Stimulated activated CD4-positive, alpha-beta T cell treated with anti-CD3 and anti-CD28 coated beads, Interleukin-2, amount 100 ng/mL, for 48 hours (primary cell): ENCODE results near the gene LRRK1.

Experiments
- DNase-seq, 2 donors: peaks; one replicate each; pipeline ENCODE4 v3.0.0-alpha.2; 2020

Gene LRRK1

DNA sequence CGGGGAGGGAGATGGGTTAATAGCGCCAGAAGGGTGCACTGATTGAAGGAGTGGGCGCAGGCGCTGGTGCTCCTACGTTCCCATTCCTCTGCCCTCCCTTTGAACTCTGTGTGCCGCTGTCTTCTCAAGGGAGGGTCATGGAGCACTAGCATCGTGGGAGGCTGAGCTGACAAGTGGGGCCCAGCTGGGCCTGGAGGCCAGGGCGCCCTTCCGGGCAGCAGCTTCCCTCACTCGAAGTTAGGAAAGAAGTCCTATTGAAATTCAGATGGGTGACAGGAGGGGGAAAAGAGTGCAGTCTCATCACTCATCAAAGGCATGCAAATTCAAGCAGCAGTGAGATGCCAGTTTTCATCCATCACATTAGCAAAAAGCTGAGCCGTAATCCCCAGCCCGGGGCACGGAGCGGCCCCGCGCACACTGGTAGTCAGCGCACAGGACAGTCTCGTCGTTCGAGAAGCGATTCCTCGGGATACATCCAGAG, 128.2 kb downstream of the LRRK1 start:
- no peak for DNase-seq

DNA sequence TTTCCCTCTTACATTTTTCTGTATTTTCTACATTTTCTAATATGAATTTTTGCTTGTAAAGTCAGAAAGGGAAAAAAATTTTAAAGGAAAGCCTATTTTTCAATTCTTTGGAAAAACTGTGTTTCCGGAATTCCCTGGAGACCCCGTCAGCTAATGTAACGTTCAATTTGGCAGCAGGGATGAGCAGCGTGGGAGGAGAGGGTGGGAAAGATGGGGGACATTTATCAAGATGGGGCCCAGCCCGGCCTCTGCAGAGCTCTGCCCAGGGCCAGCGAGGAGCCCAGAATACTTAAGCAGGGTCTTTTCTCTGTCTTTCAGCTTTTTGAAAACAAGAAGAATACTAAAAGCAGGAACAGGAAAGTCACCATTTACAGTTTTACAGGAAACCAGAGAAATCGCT, 129.0 kb downstream of the LRRK1 start:
- no peak for DNase-seq

DNA sequence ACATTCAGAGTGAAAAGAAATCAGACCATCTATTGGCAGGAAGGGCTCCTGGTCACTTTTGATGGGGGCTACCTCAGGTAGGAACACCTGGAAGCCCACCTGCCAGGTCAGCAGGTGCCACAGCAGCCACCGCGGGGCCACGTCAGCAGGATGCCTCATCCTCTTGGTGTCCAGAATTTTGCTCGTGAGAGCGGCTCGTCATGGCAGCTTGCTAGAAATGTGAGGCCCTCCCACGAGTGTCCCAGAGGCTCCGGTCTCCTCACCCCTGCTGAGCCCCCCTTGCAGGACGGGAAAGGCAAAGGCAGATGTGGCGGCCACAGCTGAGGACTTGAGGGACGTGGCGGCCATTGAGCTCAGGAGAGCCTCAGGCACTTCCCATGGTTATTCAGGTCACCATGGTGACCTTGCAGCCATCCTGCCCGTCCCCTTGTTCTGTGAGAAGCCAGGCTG, 129.4 kb downstream of the LRRK1 start:
- DNase-seq: no peak

DNA sequence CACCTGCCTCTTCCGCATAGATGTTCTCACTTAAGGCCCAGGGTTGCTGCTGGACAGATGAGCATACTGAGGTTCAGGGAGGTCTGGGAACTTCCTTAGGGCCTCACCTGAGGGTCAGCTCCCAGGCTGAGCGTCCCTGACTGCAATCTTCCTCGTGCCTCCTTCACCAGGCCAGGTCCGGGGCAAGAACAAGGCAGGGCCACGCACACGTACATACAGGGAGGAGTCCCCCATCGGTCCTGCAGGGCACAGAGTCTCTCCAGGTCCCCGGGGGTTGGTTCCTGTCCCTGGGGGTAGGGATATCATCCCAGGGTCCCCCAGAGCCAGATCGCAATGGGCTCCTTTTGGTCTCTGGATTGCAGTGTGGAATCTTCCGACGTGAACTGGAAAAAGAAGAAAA, 130.1 kb downstream of the LRRK1 start:
- no peak for DNase-seq

DNA sequence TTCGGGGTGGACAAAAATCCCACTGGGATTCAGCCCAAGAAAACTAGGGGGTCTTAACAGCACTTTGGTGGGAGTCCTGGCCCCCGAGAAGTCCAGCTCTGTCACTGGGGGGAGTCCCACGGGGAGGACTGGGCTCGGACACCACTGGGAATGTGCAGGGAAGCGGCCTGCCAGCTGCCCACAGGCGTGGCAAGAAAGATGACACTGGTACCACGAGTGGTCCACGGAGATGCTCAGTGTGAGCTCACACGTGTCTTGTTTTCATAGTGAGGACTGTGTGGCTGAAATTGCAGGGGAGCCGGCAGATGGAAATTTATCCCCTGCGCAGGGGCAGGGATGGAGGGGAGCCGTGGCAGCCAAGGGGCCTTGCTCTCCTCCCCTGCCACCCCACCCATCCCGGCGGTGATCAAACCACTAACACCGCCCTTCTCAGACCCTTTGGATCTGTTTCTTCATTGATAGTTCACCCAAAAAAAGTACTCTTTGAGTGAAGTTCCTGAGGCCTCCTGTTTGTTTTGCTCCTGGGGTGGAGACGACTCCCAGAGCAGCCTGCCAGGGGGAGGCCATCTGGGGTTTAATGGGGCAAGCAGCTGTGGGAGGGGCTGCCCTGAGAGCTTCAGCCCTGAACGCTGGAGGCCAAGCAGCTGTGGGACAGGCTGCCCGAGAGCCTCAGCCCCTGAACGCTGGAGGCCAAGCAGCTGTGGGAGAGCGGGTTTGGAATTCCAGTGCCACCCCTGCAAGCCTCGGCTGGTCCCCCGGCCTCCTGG, 130.9 kb downstream of the LRRK1 start:
- DNase-seq: no peak

DNA sequence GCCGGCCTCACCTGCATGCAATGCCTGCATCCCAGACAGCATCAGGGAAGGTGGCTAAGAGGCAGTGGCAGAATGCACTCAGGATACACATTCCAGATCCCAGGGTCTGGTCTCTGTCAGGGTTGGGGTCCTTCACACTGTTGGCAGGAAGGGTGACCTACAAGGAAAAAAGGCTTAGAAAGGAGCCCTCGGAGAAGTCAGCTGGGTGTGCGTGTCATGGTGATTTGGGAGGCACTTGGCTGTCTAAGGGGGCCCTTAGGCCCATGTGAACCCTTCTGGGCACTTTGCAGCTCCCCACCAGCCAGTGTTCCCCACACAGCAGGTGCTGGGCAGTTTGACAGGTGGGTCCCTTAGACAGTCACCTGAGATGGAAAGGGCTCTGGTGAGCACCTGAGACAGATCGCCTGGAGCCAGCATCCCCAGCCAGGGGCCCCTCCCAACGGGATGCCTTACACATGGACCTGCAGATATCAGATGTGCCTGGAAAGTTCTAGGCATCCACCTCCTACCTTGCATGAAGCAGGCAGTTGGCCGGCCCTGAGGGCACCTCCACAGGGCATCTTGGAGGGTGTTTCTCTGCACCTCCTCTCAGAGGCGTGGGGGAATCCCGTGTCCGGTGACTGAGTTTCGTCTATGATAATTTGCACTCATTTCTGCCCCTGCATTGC, 131.6 kb downstream of the LRRK1 start:
- DNase-seq: no peak

DNA sequence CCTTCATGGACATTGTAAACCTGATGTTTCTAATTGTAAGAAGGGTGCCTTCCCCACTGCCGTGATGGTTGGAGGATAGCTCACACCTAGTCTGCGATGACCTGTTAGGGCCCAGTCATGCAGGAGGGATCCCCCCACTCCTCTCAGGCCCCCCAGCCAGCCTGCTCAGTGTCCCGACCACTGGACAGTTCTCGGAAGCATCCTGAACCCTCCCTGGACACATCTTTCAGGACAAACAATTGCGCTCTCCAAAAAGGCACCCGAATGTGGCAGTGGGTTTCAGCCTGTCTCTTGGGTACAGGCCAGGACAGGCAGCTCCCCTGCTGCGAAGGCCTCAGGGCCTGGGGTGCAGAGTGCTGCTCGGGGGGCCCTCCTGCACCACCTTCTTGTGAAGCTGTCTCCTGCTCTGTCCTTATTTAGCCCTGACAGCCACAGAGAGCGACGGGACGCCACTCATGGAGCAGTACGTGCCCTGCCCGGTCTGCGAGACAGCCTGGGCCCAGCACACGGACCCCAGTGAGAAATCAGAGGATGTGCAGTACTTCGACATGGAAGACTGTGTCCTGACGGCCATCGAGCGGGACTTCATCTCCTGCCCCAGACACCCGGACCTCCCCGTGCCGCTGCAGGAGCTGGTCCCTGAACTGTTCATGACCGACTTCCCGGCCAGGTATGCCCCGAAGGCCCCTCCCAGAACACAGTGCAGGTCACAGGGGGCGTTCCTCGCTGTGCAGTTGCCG, 132.3 kb downstream of the LRRK1 start:
- no peak for DNase-seq

DNA sequence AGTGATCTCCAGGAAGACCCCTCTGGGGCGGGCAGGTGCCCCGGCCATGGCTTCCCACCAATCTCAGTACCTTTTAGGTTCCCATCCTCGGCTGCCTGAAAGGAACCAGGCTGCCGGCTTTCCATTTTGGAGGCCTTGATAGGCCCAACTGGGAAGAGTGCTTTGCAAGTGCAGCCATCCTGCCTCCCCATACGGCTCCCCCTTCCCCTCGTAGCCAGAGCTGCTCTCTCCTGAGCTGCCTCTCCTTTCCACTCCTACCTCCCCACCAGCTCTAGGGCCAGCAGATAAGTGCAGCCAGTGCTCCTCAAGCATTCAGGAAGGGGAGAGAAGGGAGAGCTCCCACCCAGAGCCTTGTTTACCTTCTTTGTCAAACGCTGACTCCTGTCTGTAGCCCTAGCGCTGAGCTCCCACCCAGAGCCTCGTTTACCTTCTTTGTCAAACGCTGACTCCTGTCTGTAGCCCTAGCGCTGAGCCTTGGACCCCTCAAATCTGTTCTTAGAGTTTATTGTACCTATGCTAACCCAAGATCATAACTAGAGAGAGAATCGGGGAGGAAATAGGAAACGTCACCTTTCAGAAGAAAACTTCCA, 133.0 kb downstream of the LRRK1 start:
- DNase-seq: no peak

DNA sequence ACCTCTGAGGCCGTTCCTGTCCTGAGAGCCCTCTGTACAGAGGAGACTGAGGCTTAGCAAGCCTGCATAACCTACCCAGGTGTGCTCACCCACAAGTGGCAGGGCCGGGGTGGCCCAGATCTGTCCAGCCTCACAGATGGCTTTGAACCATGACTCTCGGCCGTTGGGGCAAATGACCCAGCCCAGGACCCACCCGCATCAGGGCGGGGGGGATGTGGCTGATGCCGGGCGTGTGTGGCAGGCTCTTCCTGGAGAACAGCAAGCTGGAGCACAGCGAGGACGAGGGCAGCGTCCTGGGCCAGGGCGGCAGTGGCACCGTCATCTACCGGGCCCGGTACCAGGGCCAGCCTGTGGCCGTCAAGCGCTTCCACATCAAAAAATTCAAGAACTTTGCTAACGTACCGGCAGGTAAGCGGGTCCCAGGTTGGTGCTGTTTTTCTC, 133.5 kb downstream of the LRRK1 start:
- DNase-seq: no peak

DNA sequence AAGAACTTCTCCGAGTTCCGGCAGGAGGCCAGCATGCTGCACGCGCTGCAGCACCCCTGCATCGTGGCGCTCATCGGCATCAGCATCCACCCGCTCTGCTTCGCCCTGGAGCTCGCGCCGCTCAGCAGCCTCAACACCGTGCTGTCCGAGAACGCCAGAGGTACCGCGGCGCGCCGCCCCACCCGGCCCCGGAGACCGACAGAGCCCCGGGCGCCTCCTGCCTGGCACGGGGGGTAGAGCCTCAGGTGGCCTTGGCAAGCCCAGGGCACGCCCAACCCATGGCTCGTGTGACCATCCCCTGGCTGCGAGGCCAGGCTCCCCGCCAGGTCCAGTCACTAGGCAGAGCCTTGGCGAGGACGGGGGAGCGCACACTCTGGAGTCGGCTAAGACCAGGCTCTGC, 134.1 kb downstream of the LRRK1 start:
- DNase-seq: no peak

DNA sequence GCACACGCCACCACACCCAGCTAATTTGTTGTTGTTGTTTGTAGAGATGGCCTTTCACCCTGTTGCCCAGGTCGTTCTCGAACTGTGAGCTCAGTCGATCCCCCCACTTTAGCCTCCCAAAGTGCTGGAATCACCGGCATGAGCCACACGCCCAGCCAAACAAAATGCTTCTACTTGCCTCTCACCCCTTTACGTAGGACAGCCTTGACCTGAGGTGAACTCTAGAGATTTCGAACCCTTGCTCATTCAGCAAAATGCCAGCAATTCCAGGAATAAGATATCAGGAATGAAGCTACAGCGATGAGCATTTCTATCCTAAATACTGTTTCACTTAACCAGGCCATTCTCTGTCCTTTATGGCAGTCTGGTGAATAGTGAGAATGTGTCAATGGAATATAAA, 135.0 kb downstream of the LRRK1 start:
- no peak for DNase-seq

DNA sequence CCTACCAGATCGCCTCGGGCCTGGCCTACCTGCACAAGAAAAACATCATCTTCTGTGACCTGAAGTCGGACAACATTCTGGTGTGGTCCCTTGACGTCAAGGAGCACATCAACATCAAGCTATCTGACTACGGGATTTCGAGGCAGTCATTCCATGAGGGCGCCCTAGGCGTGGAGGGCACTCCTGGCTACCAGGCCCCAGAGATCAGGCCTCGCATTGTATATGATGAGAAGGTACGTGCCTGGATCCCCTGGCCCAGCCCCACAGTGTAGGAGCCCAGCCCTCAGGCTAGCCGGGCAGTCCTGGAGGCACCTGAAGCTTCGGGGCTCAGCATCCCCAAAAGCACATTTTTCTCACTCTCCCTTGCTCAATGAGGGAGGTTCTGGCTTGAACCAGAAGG, 135.8 kb downstream of the LRRK1 start:
- no peak for DNase-seq

DNA sequence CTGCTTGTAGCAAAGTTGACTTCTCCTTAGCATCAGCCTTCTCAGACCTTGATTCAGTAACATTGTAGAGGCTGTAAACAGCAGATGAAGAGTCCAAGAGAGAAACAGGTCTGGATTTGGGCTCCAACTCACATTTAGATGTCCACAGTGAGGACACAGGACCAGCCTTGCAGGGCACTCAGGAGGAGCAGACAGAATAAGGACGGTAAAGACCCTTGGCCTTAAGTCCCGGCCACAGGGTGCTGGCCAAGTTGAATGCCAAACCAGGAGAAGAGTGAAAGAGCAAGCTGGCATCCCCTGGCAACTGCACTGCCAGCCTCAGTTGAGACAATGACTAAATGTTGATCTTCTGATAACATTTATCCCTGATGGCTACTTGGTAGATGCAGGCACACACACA, 136.3 kb downstream of the LRRK1 start:
- no peak for DNase-seq

DNA sequence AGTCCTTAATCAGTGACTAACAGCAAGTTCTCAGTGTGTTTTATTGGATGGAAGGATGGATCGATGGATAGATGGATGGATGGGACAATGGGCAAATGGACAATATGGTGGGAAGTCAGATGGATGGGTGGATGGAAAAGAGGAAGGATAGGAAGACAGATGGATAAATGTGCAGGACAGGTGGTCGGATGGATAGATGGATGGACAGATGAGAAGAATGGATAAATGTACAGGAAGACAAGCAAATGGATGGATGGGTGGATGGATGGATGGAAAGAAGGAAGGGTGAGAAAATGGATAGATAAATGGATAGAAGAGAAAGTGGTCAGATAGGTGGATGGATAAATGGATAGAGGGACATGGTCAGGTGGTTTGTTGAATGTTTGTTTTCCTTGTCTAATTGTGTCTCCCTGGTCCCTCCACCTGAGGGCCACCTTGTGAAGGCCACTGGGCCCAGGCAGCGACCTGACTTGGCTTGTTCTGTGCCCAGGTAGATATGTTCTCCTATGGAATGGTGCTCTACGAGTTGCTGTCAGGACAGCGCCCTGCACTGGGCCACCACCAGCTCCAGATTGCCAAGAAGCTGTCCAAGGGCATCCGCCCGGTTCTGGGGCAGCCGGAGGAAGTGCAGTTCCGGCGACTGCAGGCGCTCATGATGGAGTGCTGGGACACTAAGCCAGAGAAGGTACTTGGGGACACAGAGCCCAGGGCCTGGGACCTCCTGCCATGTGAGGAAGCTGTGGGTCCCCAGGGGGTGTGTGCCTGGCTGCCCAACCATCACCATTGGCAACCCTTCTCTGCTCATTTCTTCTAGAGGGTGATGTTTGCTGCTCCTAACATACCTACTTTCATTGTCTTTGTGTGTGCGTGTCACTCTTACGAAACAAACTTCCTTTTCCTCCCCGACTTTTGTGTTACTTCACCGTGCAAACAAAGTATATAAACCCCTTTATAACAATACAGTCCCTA, 137.5 kb downstream of the LRRK1 start:
- no peak for DNase-seq

DNA sequence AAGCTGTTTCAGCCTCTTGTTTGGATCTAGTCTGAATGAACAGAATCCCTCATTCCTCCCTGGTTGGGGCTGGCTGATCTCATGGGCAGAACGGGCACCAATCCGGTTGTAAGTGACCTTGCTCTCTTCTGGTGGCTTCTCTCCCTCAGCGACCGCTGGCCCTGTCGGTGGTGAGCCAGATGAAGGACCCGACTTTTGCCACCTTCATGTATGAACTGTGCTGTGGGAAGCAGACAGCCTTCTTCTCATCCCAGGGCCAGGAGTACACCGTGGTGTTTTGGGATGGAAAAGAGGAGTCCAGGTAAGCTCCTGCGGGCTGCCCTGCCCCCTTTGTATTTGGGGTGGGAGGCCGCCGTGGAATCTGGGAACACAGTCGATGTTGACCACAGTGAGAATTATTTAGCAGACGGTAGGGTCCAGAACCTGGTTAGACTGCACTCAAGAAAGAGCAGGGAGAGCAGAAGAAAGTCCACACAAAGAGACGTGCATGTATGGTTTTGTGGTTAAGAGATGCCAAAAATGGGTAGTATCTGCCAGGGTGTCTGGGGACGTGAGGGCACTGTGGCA, 138.8 kb downstream of the LRRK1 start:
- no peak for DNase-seq

DNA sequence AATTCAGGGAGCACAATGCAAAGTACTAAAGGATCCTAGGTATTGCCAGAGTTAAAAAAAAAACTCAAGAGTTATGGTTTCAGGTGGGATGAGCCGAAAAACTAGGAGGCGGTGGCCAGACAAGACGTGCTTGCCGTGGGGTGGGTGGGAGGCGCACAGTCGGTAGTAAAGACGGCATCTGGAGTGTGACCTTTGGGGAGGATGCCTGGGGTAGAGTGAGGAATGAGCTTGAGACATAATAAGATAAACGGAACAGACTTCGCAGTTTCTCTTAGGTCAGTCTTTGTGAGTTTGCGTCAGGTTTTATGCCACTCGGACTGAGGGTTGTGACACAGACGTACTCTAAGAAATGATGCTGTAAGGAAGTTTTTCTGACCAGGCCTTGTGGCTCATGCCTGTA, 139.6 kb downstream of the LRRK1 start:
- no peak for DNase-seq

DNA sequence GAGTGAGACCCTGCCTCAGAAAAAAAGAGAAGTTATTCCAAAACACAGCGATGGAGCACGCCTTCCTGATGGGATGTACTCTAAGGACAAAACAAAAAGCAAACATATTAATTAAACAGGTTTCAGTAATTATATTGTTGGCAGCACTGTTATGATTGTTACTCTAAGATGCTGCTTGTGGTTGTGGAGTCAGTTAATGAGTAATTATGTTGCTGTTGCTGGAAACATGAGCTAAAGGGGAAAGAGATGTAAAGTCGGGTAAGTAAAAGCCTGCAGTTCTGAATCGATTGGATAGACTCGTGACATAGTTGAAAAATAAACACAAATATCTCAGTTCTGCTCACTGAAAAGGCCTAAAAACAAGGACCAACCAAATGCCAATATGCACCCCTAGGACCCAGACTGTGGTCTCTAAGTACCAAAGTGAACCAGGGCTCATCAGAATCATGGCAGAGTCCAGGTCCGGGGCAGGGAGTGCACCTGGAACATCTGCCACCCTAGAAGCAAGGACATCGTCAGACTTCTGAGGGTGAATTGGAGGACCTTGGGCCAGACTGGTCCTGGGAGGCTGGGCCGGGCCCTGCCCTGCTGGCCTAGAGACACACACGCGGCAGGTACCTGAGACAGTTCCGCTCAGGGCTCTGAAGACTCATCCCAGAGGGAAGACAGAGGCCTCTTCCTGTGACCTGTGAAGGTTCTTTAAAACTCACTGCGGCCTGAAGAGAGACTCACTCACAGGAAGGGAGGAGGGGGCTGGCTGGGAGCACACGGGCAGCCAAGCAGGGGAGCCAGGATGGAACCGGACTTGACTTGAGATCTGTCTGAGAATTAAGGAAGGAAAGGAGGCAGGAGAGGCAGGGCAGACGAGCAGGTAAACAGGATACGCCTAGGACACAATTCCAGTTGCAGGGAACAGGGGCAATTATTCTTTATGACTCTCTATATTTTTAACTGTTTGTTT, 140.5 kb downstream of the LRRK1 start:
- DNase-seq: no peak

DNA sequence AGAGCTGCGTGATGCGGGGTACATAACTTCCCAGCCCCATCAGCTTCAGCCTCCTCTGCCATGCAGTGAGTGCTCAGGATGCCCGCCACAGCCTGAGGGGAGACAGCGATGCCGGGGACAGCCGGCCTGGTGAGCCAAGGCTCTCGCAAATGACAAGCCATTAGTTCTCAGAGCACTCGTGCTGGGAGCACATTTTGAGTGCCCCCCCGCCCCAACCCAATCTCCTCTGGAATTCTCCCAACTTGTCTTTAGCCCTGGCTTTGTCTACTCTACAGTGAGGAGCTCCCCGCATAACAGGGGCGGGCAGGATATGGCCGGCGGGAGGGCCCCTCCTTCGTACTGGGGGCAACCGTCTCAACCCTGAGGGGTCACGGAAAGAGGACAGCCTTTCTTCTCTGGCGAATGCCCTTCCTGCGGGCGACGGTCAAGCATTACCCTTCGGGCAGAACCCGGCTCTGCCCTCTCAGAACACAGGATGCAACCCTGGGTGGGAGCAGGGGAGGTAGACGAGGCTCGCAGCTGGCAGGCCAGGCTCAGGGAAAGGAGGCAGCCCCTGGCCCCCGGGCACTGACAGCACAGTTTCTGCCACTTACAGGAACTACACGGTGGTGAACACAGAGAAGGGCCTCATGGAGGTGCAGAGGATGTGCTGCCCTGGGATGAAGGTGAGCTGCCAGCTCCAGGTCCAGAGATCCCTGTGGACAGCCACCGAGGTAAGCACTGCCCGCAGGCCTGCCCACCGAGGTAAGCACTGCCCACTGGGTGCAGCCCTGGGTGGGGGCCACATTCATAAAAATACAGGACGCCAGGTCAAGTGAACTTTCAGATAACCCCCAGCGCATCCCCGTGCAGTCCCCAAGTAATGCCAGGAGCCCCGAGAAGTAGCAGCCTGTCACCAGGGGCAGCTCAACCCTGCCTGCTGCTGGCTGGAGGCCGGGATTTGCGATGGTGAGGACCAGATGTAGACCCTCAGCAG, 141.7 kb downstream of the LRRK1 start:
- no peak for DNase-seq

DNA sequence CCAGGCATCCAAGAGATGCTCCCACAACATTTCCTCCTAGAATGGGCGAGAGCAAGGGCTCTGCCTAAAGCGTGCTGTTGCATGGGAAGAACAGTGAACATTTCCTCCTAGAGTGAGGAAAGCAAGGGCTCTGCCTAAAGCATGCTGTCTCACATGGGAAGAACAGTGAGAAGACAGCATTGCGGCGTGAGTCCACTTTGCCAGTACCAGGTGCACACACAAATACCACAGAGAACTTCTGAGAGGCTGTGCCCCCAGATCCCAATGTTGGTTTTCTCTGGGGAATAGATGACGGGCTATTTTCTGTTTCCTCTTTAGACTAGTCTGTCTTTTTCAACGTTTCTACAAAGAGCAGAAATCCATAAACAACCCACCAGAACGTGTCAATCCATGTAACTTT, 142.9 kb downstream of the LRRK1 start:
- no peak for DNase-seq
